SU-DHL-6 (cell line): ENCODE results near the gene OR13C4.

Experiments
- H2AFZ ChIP-seq: fragments of 200-600 bp; sonication (generic); 2 replicates; pipeline ENCODE4 v1.6.1; 2014; ENCODE audit warnings: low read depth, mild to moderate bottlenecking, moderate library complexity, mixed read lengths, antibody characterized with exemption, low read length; ENCODE audit not compliant: severe bottlenecking
- H3F3A ChIP-seq: fragments of 200-600 bp; shearing (Covaris generic); 2 replicates; pipeline ENCODE4 v1.6.0; 2016; ENCODE audit warnings: antibody characterized with exemption, mild to moderate bottlenecking; ENCODE audit not compliant: insufficient read depth
- H3K27ac ChIP-seq: fragments of 200-600 bp; sonication (generic); 2 replicates; pipeline ENCODE4 v1.5.1; 2016; ENCODE audit warnings: low read depth, mild to moderate bottlenecking, low read length, moderate library complexity, mixed read lengths
- H3K27me3 ChIP-seq: fragments of 200-600 bp; sonication (generic), shearing (Covaris generic); 2 replicates; pipeline ENCODE4 v1.6.0; 2014; ENCODE audit warnings: mild to moderate bottlenecking, low read length
- H3K36me3 ChIP-seq: fragments of 200-600 bp; sonication (generic); 2 replicates; pipeline ENCODE4 v1.6.1; 2014; ENCODE audit warnings: mild to moderate bottlenecking, low read length, mixed read lengths
- H3K4me2 ChIP-seq: fragments of 300-600, 200-600 bp; shearing (Covaris generic), sonication (generic); 2 replicates; pipeline ENCODE4 v1.6.0; 2014; ENCODE audit warnings: low read length, low read depth, mild to moderate bottlenecking; ENCODE audit not compliant: poor library complexity, severe bottlenecking
- H3K4me3 ChIP-seq: fragments of 200-600 bp; sonication (generic); 2 replicates; pipeline ENCODE4 v1.5.1; 2014; ENCODE audit warnings: antibody characterized with exemption, low read length, mild to moderate bottlenecking, mixed read lengths; ENCODE audit not compliant: insufficient read depth, poor library complexity, severe bottlenecking
- H3K79me2 ChIP-seq: fragments of 200-600 bp; sonication (generic); 2 replicates; pipeline ENCODE4 v1.6.1; 2014; ENCODE audit warnings: mild to moderate bottlenecking, low read length, moderate library complexity; ENCODE audit not compliant: insufficient read depth
- H3K9ac ChIP-seq: fragments of 200-600 bp; sonication (generic); 2 replicates; pipeline ENCODE4 v1.7.0; 2014; ENCODE audit warnings: mild to moderate bottlenecking, low read length
- H3K9me2 ChIP-seq: fragments of 200-600 bp; sonication (generic); replicated peaks from 2 replicates; pipeline ENCODE4 v1.6.1; 2014; ENCODE audit warnings: low read length; ENCODE audit not compliant: insufficient read depth
- H3K9me3 ChIP-seq: fragments of 200-600 bp; sonication (generic); 2 replicates; pipeline ENCODE4 v1.6.1; 2014; ENCODE audit warnings: low read length, mixed read lengths; ENCODE audit not compliant: insufficient read depth
- H4K20me1 ChIP-seq: fragments of 200-600 bp; sonication (generic); 2 replicates; pipeline ENCODE4 v1.6.1; 2014; ENCODE audit warnings: low read depth, mild to moderate bottlenecking, antibody characterized with exemption, low read length, moderate library complexity, mixed read lengths
- CTCF ChIP-seq: fragments of 200-600 bp; sonication (generic); IDR thresholded peaks from one replicate; pipeline ENCODE4 v1.5.1; 2017; ENCODE audit warnings: antibody characterized with exemption, mild to moderate bottlenecking, low read length, moderate library complexity; ENCODE audit not compliant: insufficient read depth, poor library complexity, severe bottlenecking
- EZH2phosphoT487 ChIP-seq: fragments of 200-600 bp; sonication (generic), shearing (Covaris generic); conservative IDR thresholded peaks from 2 replicates; pipeline ENCODE4 v1.6.1; 2018; ENCODE audit warnings: mild to moderate bottlenecking, antibody characterized with exemption, low read length, moderate library complexity, mixed read lengths

The OR13C4 gene

GRCh38 chr9:104568868-104569267 is 41.9 kb upstream of the OR13C4 start, which contains the start of gene OR13C8:
OR13C8 (plus strand) TSS chr9:104569168; CDS start chr9:104569168, 0 bp downstream.
- H3K27me3 ChIP-seq: no peaks in the 10 kb centered on the region
- H3F3A ChIP-seq: no peaks in the 10 kb centered on the region
- H3K4me3 ChIP-seq: no peak within 1 kb of the TSS
- H3K79me2 ChIP-seq: no peaks in the 10 kb centered on the region
- no peak within 1 kb of the TSS for H2AFZ ChIP-seq
- H3K9me2 ChIP-seq: no peaks in the 10 kb centered on the region
- TF ChIP-seq EZH2phosphoT487 (no peak), CTCF (no peak)
- no peaks in the 10 kb centered on the region for H4K20me1 ChIP-seq
- H3K4me2 ChIP-seq: no peak within 1 kb of the TSS
- H3K9me3 ChIP-seq: peaks cover 5% of the 10 kb centered on the region; the same call in 1 of the 2 replicates
- no peak within 1 kb of the TSS for H3K9ac ChIP-seq
- H3K27ac ChIP-seq: no peak within 1 kb of the TSS
- H3K36me3 ChIP-seq: no peaks in the 10 kb centered on the region

GRCh38 chr9:104564358-104564757 is 37.3 kb upstream of the OR13C4 start:
- Histone ChIP-seq H3K27ac (no peak overlapping the region), H3F3A (no peaks in the 10 kb centered on the region), H3K79me2 (no peaks in the 10 kb centered on the region), H4K20me1 (no peaks in the 10 kb centered on the region), H3K4me3 (no peak overlapping the region), H2AFZ (no peak overlapping the region), H3K9ac (no peak overlapping the region), H3K9me2 (no peaks in the 10 kb centered on the region), H3K4me2 (no peak overlapping the region), H3K27me3 (no peaks in the 10 kb centered on the region), H3K9me3 (no peaks in the 10 kb centered on the region), H3K36me3 (no peaks in the 10 kb centered on the region)
- TF ChIP-seq EZH2phosphoT487 (no peak), CTCF (no peak)

- Histone ChIP-seq H3F3A (no peaks in the 10 kb centered on the region), H3K4me3 (no peak overlapping the region), H2AFZ (no peak overlapping the region), H3K27me3 (no peaks in the 10 kb centered on the region), H3K9me2 (no peaks in the 10 kb centered on the region), H3K27ac (no peak overlapping the region), H4K20me1 (no peaks in the 10 kb centered on the region), H3K79me2 (no peaks in the 10 kb centered on the region), H3K36me3 (no peaks in the 10 kb centered on the region), H3K9ac (no peak overlapping the region), H3K4me2 (no peak overlapping the region), H3K9me3 (no peaks in the 10 kb centered on the region)
- TF ChIP-seq EZH2phosphoT487 (no peak), CTCF (no peak)
These were observed 30.0 kb upstream of the OR13C4 start for GRCh38 chr9:104556830-104557634.
